Stimulated activated naive CD4-positive, alpha-beta T cell (primary cell): Measurements from ENCODE around the gene COL5A1.
"Not testable (repeated sequence)": the region's sequence is repeated elsewhere in the genome, so short reads cannot be mapped to it uniquely, and the experiment has no call there.

ENCODE experiments used
- DNase-seq, 6 experiments: peaks; one replicate each; lab custom pipeline; 2025; lab: John Stamatoyannopoulos, UW

COL5A1 gene

DNA sequence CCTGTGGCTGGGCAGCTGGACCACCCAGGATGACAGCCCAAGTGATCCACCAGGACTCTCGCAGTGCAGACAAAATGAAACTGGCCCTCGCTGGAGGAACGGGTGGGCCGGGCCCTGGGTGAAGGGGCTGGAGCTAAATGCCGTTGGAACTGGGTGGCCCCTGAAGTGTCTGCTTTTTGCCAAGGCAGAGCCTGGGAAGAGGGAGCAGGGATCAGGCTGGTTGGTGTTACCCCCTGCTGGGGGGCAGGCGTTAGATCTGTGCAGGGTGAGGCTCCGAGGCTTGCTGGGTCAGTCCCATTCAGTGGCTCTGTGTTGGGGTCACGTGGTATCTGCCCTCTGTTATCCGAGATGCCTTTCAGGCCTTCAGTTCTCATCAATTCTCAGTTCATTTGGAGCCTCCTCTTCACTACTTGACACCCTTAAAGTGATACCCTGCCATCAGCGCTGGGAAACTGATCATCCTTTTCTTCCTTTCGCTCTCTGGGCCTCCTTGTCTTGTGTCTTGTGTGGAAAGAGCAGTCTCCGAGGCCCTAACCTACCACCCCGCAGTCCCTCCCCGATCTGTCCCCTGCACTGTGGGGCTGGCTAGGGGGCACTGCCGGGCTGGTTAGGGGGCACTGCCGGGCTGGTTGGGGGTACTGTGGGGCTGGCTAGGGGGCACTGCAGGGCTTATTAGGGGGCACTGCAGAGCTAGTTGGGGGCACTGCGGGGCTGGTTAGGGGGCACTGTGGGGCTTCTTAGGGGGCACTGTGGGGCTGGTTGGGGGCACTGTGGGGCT, 37.3 kb downstream of the COL5A1 start:
- DNase-seq, result no peak

GRCh38 chr9:134679616-134680392, 38.2 kb downstream of the COL5A1 start:
- DNase-seq, result no peak

GRCh38 chr9:134680393-134681060, 38.9 kb downstream of the COL5A1 start:
- DNase-seq, result no peak

DNA sequence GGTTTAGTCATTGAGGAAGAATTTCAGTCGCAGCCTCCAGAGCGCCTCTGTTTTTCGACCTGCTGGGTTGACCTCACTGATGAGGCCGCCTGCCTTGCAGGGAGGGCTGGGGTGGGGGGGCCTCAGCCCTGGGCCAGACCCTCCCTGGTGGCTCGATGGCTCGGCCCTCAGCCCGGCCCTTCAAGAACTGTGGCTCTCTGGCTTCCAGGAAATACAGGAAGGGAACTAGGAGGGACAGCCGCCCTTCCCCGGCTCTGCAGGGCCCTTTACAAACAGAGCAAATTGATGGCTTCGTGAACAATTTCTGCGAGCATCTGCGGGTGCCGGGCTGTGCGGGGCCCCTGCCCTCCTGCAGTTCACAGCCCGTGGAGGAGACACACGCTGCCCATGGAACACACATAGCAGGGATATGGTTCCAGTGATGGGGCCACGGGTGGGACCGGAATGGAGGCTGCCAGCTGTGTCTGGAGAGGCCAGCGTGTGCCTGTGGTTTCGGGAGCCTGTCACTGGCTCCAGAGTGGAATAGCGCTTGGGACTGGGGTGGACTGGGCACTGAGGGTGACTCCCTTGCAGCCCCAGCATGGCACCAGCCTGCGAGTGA, 39.6 kb downstream of the COL5A1 start:
- no peak for DNase-seq

GRCh38 chr9:134682026-134682425, 40.4 kb downstream of the COL5A1 start:
- DNase-seq, result no peak

DNA sequence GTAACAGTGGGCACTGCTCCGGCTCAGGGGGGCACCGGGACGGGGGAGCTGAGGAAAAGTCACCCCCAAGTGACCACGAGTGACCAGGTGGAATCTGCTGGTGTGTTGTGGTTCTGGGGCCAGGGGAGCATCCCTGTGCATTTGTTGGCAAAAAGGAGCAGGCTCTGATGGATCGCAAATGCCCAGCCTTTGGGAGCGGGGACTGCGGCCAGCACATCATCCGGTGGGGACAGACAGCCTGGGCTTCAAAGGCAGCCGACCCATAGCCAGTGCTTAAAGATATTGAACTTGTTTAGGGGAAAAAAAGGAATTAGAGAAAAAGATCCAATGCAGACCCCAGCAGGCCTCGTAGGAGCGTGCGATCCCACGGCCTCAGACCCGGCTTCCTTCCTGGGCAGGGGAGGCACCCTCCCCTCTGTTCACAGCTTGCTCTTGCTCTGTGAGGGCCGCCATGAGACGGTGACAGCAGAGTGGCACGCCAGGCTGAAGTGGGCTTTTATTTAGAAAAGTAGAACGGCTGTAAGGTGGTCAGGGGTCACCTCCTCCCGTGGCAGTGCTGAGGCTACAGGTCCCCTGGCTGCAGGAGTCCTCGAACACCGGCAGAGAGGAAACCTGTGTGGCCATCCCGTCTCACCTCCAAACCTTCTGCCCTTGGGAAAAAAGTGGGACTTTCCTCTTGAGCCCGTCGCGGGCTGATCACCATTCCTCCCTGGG, 41.2 kb downstream of the COL5A1 start:
- no peak for DNase-seq

GRCh38 chr9:134683714-134684374, 42.2 kb downstream of the COL5A1 start:
- no peak for DNase-seq

GRCh38 chr9:134684375-134684723, 42.7 kb downstream of the COL5A1 start:
- DNase-seq, result no peak

DNA sequence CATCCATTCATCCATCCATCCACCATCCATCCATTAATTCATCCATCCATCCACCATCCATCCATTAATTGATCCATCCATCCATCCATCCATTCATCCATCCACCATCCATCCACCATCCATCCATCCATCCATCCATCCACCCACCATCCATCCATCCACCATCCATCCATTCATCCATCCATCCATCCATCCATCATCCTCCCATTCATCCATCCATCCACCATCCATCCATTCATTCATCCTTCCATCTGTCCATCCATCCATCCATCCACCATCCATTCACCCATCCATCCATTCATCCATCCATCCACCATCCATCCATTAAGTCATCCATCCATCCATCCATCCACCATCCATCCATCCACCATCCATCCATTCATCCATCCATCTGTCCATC, 43.3 kb downstream of the COL5A1 start:
- DNase-seq, result not testable (repeated sequence)

GRCh38 chr9:134685784-134686183, 44.2 kb downstream of the COL5A1 start:
- no peak for DNase-seq

- DNase-seq, result no peak
These were observed 45.3 kb downstream of the COL5A1 start for GRCh38 chr9:134686896-134687295.

DNA sequence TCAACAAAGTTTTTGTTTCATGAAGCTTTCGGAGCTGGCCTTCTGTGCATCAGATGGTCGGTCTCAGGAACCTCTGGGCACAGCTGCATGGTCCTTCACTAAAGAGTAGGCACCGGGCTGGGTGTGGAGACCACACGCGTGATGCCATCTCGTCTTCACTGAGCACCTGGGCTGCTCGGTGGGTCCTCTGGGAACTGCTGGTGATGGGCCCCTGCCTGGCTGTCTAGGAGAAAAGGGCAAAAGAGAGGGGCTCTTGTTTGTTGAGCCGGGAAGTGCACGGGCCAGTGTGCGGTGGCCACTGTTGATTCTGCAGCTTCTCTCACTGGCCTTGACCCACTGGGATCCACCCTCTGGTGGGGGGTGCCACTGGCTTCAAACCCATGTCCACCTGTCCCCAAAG, 46.0 kb downstream of the COL5A1 start:
- DNase-seq, result no peak

- no peak for DNase-seq
These were observed 46.6 kb downstream of the COL5A1 start for GRCh38 chr9:134688231-134688630.

GRCh38 chr9:134688661-134689320, 47.2 kb downstream of the COL5A1 start:
- no peak for DNase-seq

DNA sequence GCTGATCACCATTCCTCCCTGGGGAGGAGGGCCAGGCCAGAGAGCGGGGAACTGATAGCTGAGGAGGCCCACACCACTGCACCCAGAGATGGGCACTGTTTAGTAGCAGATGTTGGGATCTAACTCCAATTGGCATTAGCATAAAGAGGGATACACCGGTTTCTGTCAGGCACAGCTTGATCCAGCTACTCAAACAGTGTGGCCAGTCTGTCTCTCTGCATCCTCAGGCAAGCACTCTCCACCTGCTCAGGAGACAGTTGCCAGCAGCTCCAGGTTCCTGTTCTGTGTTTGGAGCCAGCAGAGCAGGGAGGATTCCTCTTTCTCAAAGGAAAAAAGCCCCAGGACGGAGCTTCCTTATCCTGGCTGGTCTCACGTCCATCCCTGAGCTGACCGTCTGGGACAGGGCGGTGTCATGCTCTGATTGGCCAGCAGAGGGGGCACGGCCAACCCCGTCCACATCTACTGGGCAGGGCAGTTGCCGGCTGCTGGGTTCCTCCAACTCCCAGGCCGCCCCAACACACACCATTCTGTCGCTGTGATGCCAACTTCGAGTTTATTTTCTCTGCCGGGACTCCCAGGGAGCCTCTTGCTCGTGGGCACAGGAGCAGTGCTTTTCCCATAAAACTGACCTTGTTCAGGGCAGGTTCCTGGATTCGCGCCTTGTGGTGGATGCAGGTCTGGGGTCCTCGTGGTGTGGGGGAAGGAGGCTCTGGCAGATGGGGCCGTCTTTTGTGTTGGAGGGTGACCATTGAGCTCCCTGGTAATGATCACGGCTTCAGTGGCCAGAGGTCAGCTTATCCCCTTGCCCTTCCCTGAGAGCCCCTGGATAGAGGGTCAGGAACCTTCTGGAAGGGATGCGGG, 47.9 kb downstream of the COL5A1 start:
- no peak for DNase-seq

GRCh38 chr9:134690301-134690751, 48.7 kb downstream of the COL5A1 start:
- no peak for DNase-seq

DNA sequence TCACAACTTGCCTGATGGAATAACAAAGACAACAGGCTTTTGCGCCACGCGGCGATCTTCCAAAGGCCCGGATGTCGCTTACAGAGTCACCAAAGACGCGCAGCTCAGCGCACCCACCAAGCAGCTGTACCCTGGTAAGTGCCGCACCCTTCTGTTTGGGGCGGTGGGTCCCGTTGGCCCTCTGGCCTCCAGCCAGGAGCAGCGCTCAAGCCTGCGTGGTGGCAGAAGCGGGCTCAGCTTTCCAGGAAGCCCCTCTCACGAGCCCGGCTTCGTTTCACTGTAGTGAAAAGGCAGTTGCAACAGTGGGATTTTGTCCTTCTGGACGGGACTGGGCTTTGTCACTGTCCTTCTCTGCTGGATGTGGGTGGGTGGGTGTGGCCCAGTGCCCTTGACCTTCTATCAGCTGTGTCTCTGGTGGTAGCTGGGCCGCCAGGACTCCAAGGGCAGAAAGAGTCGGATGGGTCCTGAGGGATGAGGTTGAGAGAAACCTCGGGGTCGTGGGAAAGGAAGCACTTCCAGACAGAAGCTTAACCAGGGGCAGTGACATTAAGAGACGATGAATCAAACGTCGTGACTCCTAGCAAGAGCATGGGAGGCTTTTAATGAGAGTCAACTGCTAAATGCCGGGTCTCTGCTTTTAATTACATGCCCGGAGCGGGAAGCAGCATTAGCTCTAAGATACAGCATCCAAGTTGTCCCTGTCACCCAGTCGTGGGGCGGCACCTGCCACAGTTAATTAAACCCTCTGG, 49.5 kb downstream of the COL5A1 start:
- no peak for DNase-seq

DNA sequence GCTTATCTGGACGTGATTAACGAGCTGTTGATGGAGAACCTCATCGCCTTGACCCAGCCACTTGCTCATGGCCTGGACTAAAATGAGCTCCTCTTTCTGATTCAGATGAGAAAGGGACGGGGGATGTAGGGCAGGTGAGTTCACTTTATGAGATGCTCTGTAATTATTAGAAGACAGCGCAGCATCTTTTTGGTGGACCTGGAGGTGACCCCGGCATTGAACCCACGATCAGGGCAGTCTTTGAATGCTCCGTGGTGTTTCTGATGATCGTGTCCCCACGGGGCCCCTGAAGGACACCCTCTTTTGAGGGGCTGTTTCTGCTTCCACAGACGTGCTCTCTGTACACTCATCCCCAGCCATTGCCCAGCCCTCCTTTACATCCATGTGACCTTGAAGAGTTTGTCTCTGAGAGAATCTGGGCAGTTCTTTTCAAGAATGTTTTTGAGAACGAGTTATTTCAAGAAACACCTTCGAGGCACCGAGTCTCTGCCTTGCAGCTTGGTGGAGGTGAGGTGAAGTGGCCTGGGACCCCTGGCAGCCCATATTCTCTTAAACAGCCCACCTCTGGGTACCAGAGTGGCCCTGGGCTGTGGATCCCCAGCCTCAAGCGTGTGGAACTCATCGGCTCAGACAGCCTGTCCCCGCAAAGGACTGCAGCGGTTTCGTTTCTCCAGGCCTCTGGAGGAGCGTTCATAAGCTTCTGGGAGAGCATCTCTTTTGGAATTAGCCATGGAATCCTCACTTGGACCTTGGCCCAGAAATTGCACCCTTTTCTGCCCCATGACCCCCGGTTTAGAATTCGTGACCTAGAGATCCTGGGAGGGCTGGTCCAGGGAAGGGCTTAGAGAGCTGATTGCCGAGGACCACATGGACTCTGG, 50.3 kb downstream of the COL5A1 start:
- no peak for DNase-seq
